GM19395 (cell line): ENCODE results near the gene FYB1.
"Not testable (repeated sequence)": the region's sequence is repeated elsewhere in the genome, so short reads cannot be mapped to it uniquely, and the experiment has no call there.

Experiments used
- ATAC-seq: cut with Tn5 transposase; IDR thresholded peaks from one replicate; pipeline ENCODE4 v1.9.1; 2021; ENCODE audit warnings: mild to moderate bottlenecking, moderate library complexity; ENCODE audit not compliant: unreplicated experiment

FYB1 gene

DNA sequence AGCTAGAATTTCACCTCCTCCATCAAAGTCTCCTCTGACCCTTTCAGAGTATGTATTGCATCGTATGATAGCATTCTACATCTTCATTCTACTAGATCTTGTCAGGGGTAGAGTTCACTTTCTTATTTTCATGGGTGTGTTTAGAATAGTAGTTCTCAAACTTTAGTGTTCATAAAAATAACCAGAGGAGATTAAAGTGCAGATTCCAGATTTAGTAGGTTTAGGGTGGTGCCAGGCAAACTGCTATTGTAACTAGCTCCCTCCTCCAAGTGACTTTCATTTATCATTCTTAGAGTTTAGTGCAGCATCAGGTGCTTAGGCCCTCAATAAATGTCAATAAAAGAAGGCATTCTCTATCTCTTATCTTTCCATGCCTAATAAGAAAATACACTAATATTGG is 7.2 kb upstream of the FYB1 start:
- ATAC-seq = no peak

DNA sequence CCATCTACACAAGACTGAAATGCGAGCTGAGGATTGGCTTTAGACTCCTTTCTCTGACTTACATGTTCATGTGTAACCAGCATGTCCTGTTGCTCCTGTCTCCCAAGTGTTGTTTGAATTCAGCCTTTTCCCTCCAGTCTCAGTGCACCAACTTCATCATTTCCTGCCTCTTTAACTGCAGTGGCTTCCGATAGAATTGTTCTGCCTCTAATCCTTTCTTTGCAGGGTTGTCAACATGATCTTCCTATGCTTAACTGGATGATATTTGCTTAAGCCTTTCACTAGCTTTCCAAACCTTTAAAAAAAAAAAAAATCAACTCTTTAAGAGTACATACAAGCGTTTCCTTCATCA is 6.7 kb upstream of the FYB1 start:
- ATAC-seq = no peak

DNA sequence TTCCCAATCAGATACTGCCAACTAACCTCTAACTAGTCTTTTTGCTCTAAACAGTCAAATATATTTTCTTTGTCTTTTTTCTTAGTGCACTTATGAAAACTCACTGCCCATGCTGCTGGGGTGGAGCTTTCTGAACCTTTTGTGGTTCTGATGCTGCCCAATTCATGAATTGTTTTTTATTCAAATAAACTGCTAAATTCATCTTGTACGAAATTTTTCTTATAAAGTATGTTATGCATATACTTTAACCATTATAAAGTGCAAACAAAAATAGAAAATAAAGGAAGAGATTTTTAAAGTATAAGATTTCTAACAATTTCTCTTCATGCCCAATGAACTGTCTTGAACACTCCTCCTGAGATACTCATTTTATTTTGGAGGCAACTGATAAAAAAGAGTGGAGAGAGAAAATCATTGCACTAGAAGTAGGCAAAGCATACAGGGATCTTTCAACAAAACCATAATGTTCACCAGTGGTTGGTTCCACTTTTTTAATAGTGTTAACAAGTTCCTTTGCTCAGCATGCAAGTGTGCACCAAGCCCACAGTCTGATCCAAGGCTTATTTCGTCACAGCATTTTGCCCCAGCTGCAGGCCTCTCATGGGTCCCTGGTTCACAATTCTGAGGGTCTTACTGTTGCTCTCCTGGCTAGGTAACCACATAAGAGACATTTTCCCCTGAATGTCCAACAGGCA is 6.2 kb upstream of the FYB1 start:
- no peak for ATAC-seq

DNA sequence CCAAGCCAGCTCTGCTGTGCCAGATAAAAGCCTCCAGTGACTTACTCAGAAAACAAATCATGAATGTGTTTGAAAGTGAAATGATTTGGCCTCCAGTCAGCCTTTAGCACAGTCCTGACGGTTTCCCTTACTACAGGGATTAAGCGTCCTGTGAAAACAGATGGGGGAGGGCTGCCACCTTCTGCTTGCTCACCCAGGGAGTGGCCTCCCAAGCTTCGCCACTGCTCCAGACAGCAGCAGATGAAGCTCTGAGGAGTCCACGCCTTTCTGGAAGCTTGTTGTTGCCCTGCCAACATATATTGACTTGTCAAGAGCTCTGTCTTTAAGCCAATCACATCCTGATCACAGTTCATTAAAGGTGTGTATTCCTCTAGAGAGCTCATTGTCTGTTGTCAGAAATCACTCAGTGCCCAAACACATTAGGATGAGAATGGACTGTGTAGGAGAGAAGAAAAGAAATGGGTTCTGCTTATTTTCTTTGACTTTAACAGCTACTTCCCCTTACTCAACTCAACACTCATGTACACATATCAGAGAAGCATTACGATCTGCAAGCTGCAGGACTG is 4.9 kb upstream of the FYB1 start:
- no peak for ATAC-seq

DNA sequence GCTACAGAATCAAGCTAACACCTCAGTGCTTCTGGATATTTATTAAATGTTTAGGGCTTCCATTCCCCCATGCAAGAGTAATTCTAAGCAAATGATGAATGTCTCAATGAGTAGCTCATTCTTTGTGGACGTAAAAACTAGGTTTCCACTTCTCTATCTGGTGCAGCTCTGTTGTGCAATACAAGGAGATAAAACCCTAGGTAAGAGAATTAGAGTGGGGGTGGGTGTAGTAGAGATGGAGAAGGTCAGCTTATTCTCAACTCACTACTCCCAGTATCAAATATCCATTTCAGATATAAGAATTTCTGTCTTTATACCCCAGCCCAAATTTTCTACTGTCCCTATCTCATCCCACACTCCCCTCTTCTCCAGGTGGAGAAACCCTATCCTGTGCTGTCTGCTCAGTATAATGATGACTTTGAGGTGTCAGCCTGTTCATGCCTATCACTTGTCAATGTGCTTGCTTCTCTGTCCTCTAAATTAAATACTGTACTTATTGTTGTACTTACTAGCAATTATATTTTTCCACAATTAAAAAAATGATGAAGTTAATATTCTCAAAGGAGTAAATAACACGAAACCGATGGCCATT is 4.3 kb upstream of the FYB1 start:
- no peak for ATAC-seq

DNA sequence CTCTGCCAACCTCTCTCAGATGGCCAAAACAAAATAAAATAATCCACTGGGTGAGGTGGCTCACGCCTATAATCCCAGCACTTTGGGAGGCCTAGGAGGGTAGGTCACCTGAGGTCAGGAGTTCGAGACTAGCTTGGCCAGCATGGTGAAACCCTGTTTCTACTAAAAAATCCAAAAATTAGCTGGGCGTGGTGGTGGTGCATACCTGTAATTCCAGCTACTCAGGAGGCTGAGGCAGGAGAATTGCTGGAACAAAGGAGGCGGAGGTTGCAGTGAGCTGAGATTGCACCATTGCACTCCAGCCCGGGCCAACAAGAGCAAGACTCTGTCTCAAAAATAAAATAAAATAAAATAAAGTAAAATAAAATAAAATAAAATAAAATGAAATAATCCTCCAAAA is 2.3 kb upstream of the FYB1 start:
- not testable (repeated sequence) for ATAC-seq

DNA sequence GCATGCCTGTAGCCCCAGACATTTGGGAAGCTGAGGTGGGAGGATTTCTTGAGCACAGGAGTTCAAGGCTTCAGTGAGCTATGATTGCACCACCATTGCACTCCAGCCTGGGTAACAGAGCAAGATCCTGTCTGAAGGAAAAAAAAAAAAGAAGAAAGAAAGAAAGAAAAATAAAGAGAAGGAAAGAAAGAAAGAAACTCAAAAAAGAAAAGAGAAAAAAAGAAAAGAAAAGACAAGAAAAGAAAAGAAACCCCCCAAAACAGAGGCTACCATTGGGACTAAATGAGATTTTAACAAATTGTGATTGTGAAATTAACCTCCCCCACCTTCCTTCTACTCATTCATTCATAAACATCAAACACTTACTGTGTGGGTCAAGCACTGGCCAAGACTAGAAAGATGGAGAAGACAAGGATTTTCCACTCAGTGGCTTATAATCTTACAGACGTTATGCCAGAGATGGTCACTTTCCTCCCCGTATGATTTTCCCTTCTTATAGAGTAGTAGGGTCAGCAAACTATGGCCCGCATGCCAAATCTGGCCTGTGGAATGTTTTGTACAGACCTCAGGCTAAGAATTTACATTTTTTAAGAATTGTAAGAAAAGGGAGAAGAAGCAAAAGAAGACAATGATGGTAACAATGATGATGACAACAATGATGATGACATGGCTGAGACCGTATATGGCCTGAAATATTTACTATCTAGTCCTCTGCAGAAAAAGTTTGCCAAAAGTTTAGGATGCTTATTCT is 1.1 kb upstream of the FYB1 start:
- ATAC-seq = no peak

DNA sequence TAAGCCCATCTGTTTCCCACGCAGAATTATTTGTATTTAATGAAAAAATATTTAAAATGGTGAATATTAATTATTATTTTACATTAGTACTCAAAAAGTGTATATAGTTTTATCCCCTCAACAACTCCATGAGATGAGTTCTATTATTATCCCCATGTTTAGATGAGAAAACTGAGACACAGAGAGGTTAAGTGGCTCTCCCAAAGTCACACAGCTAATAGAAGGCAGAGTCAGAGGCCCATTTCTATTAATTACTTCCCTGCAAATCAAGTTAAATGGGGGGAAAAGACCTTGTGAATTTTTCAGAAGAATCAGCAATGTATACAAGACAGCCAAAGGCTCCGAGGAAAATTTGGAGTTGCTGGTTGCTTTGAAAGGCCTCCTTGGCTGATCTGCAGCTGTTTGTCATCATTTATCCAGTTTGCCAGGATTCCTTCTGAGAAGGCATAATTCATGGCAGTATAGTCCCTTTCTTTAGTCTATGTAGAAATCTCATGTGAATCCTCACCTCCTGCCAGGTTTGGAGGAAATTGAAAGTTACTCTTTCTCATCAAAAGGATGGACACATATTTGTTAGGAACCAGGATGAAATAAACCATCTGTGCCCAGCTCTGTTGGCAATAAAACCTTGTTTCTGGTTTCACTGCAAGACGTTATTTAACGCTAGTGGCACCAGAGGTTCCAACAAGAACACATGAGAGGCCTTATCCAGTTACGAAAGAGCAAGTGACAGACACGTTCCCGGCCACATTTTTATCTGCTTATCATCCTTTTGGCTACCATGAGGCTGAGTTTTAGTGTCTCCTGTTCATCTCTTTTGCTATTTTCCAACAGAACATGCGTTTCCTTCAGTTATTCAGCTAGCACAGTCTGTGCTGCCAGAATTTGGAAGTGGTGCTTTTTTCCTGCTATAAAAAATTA is 621 bp downstream of the FYB1 start:
- no peak for ATAC-seq

DNA sequence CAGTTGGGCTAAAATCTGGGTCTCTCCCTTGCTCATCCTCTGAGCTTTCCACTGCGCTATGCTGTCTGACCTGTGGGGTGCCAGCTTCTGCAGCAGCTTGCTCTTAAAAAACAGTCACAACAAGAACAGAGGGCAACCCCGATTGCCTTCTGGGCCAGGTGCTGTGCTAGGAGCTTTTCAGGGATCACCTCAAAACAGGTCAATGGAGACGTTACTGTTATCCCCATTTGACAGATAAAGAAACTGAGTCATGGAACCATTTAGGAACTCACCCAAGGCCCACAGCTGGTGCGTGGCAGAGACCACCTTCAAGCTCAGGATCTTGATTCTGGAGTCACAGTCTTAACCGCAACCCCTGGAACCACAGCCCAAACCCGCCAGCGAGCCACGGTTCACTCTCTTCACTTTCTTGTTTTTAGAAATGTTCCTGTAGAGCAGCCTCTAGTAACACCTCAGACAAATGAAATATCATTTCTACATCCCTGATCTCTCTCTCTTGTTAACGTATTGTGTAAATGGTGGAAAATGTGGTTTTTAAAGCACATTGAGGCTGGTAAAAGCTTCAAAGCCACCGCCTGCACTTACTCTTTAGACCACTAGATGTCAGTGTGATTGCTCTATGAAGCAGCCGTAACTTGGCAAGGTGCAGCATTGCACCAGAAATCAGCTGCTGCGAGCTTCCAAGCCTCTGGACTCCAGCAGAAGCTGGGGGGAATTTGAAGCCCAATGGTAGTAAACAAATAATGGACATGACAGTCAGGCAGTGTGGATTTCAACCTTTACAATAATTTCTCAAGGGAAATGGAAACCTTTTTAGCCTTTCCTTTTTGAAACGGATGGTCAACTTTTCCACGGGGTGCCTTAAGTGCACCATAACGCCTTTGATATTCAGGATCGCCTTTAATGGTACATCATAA is 1.7 kb downstream of the FYB1 start:
- peak; percentile 94 for ATAC-seq

DNA sequence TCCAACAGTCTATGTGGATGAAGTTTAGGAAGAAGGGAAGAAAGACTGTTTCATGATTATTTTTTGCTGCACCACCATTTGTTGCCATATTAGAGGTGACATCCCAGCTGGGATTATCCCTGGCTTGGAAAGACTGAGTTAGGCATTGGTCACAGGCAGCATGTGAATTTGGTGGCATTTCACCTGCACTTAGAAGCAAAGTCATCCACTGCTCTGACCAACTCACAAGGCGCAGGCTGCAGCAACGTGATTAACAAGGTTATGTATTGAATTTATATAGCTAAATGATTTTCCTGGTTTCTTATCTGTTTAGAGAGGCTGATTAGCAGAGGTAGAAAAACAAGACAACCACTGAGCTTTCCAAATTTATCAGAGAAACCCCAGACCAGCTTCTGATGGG is 2.7 kb downstream of the FYB1 start:
- no peak for ATAC-seq

DNA sequence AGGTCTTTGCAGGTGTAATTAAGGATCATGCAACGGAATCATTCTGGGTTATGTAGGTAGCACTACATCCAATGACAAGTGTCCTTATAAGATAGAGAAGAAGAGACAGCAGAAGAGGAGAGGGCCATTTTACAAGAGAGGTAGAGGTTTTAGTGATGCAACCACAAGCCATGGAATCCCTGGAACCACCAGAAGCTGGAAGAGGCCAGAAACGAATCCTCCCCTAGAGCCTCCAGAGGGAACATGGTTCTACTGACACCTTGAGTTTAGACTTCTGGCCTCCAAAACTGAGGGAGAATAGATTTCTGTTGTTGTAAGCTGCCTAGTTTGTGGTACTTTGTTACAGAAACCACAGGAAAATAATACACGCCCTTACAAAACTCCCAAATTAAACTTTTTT is 3.5 kb downstream of the FYB1 start:
- no peak for ATAC-seq

DNA sequence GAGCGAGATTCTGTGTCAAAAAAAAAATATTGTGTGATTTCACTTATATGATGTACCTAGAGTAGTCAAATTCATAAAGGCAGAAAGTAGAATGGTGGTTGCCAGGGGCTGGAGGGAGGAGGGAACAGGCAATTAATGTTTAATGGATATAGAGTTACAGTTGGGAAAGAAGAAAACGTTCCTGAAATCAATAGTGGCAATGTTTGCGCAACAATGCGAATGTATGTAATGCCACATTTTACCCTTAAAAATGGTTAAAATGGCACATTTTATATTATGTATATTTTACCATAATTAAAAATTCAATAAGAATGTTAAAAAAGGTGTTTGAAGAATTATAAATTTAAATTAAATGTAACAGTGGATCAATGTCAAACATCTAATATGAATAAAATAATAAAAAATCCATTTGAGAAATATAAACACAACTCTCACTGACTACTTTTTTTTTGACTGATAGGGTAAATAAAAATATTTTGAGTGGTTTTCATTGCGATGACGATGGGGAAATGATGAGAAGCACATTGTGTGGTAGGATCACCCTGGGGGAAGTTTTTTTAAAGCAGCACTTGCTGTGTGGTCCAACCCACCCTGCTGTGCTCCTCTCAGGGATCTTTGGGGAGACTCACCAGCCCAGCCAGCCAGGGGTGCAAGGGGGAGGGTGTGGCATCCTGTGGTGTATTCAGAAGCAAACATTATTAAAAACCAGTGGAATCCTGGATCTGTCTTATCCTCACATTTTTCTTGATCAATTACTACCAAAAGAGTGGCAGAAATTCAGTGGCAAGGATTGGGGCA is 4.3 kb downstream of the FYB1 start:
- no peak for ATAC-seq

DNA sequence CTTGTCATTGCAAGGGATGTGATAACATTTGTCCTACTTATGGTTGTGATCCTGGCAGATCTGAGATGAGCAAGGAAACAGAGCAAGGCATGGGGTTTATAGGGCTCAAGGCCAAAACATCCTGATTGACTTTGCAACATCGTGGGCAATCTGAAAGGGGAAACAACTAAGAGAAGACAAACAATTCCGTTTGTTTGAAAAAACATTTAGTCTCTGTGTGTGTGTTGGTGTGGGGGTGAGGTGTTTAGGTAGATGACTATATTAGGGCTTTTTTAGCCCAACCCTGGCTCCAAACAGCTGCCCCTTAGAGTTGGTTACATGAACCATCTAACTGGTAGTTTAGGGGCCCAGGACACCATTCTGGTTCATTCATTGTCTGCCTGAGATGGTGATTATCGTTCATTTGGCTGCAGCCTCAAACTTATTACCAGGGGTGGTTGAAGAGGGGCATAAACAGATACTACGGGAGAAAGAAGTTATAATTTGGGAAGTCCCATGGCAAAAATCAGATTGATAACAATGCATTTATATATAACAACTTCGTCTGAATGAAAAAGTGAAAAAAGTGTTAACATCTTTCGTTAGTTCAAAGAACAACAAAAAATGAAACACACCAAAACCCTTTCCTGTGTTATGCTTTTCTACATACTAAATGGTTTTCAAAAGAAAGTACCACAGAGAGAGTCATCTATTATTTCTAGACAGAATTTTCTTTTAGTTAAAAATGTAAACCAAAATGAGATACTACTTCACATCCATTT is 5.7 kb downstream of the FYB1 start:
- ATAC-seq = no peak

DNA sequence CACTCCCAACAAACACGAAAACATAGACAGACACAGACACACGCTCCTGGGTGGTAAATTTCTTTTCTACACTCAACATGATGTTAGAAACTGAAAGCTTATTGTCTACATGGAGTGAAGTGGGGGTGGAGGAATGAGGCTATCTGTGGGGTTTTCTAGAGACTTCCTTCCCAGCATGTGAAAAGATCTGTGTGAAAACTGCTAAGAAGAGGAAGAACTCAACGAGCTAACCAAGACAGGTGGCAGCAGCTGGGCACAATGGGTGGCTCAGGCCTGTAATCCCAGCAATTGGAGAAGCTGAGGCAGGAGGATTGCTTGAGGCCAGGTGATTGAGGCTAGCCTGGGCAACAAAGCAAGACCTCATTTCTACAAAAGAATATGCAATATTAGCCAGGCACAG is 7.6 kb downstream of the FYB1 start:
- ATAC-seq = no peak

DNA sequence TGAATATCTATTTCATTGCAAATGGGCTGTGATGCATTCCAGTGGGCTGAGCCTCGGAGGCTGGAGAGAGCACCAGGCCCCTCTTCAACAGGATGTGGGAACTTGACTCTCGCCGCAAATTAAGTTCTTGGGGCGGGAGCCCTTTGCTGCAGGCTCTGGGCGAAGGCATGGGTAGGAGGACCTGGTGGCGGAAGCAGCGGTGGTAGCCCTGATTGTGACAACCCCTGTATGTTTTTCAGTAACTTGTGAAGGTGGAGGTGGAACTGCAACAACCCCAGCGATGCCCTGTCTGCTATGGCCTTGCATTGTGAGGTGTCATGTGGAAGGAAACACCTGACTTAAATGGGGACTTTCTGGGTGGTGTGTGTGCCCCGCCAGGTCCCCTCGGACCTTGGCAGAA is 9.4 kb downstream of the FYB1 start:
- no peak for ATAC-seq

DNA sequence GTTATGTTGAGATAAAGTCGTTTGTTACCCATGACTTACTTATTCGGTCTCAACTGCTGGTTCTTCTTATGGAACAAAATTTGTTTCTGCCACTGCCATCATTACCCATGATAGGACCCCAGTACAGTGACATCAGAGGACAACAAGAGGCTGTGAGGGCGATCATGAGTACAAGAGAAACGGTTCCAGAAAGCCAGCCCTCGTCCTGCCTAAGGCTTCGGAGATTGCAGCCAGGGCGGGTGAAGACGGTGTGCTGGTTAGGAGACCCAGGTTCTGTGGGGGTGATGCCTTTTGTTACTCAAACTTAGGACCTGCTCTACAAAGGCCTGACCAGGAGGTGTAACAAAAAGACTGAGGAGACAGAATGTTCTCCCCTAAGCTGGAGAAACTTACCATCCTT is 10.9 kb downstream of the FYB1 start:
- no peak for ATAC-seq

DNA sequence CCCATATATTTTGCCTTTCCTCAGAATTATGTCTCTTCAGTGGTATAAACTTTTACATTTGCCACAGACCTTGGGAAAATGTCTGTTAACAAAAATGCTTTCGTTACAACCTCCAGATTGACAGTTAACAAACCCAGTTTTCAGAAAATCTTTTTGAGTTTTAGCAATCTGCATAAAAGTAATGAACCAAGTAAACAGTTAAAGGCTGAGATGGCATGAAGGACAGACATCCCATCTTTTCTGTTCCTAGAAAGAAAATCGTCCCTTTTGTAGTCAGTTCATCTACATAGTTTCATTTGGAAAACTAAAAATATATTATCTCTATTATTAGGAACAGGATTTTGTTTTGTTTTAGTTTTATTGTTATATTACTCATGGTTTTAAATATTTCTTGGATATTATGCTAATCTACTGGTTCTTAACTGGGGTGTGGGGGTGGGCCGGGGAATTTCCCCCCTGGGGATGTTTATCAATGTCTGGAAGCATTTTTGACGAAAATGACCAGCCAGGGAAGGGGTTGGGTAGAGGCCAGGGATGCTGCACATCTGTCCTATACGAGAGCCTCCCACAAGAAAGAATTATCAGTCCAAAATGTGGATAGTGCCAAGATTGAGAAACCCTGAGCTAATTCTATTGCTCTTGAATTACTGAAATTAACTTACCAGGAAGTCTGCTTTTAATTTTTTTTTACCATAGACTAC is 11.9 kb downstream of the FYB1 start:
- ATAC-seq = no peak
